Measurements from ENCODE around the gene CAMK2A.
A peak's percentile ranks its signal among the peaks of the same experiment; 100 is the strongest.

Gene CAMK2A

DNA sequence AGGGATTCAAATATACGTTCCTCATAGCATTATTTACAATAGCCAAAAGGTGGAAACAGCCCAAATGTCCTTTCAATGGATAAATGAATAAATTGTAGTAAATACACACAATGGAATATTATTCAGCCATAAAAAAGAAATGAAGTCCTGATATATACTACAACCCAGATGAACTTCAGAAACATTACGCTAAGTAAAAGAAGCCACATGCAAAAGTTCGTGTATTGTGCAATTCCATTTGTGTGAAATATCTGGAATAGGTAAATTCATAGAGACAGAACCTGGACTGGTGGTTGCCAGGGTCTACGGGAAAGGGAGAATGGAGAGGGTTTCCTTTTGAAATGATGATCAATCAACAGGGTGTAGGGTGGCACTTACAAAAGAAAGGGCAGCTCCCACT is 25.7 kb upstream of the CAMK2A start:
- Mint-ChIP-seq H3K4me1 (peaks cover 37% of the 10 kb centered on the region), H3K4me3 (no peak overlapping the region), H3K27me3 (ENCODE audit: low read depth) (peaks cover 3% of the 10 kb centered on the region), H3K27ac (no peak overlapping the region), H3K36me3 (ENCODE audit: low read depth) (no peaks in the 10 kb centered on the region), H3K9me3 (no peaks in the 10 kb centered on the region)
- TF ChIP-seq, protein P1, sequence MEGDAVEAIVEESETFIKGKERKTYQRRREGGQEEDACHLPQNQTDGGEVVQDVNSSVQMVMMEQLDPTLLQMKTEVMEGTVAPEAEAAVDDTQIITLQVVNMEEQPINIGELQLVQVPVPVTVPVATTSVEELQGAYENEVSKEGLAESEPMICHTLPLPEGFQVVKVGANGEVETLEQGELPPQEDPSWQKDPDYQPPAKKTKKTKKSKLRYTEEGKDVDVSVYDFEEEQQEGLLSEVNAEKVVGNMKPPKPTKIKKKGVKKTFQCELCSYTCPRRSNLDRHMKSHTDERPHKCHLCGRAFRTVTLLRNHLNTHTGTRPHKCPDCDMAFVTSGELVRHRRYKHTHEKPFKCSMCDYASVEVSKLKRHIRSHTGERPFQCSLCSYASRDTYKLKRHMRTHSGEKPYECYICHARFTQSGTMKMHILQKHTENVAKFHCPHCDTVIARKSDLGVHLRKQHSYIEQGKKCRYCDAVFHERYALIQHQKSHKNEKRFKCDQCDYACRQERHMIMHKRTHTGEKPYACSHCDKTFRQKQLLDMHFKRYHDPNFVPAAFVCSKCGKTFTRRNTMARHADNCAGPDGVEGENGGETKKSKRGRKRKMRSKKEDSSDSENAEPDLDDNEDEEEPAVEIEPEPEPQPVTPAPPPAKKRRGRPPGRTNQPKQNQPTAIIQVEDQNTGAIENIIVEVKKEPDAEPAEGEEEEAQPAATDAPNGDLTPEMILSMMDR (IDR thresholded peaks at IDR 0.05; ENCODE audit: unreplicated experiment in 3 of 3), result no peak

- Mint-ChIP-seq H3K4me3 (no peak overlapping the region), H3K27me3 (ENCODE audit: low read depth) (peaks cover 8% of the 10 kb centered on the region), H3K4me1 (peaks cover 37% of the 10 kb centered on the region), H3K36me3 (ENCODE audit: low read depth) (no peaks in the 10 kb centered on the region), H3K27ac (peak overlapping the region; percentile 10 to 40 (median 26)), H3K9me3 (no peaks in the 10 kb centered on the region)
- TF ChIP-seq, protein P1 (IDR thresholded peaks at IDR 0.05; ENCODE audit: unreplicated experiment in 3 of 3), result no peak
Measured at GRCh38 chr5:150313921-150314716, 24.5 kb upstream of the CAMK2A start.

GRCh38 chr5:150313501-150313900 is 23.9 kb upstream of the CAMK2A start:
- peaks cover 35% of the 10 kb centered on the region for H3K4me1 Mint-ChIP-seq
- no peak overlapping the region for H3K4me3 Mint-ChIP-seq
- no peaks in the 10 kb centered on the region for H3K36me3 Mint-ChIP-seq (ENCODE audit: low read depth)
- TF ChIP-seq, protein P1 (IDR thresholded peaks at IDR 0.05; ENCODE audit: unreplicated experiment in 3 of 3), result no peak
- peaks cover 10% of the 10 kb centered on the region for H3K27me3 Mint-ChIP-seq (ENCODE audit: low read depth)
- H3K27ac Mint-ChIP-seq, result peak overlapping the region in 2 of 3 experiments; percentile 10 to 26
- H3K9me3 Mint-ChIP-seq, result no peaks in the 10 kb centered on the region

DNA sequence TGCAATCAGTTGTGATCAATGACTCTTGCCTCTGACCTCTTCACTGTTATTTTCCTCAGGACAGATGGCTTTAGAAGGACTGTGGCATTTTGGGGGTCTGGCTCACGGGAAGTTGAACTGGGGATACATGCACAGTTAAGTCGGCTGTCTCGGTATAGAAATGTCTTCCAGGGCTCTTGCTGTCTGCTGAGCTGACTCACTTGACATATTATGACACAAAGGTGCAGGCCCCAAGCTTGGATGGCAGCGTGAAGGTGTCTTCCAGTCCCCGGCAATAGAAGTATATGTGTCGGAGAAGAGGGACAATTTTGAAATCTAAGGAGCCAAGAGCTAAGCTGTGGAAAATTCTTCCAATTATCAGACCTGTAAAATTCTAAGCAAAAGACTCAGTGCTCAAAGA is 22.9 kb upstream of the CAMK2A start:
- no peaks in the 10 kb centered on the region for H3K9me3 Mint-ChIP-seq
- H3K4me1 Mint-ChIP-seq, result peaks cover 35% of the 10 kb centered on the region
- no peaks in the 10 kb centered on the region for H3K36me3 Mint-ChIP-seq (ENCODE audit: low read depth)
- H3K27me3 Mint-ChIP-seq (ENCODE audit: low read depth), result peaks cover 10% of the 10 kb centered on the region
- H3K27ac Mint-ChIP-seq, result peak overlapping the region in 1 of 3 experiments; percentile 40
- TF ChIP-seq, protein P1 (IDR thresholded peaks at IDR 0.05; ENCODE audit: unreplicated experiment in 3 of 3), result no peak
- H3K4me3 Mint-ChIP-seq, result no peak overlapping the region

DNA sequence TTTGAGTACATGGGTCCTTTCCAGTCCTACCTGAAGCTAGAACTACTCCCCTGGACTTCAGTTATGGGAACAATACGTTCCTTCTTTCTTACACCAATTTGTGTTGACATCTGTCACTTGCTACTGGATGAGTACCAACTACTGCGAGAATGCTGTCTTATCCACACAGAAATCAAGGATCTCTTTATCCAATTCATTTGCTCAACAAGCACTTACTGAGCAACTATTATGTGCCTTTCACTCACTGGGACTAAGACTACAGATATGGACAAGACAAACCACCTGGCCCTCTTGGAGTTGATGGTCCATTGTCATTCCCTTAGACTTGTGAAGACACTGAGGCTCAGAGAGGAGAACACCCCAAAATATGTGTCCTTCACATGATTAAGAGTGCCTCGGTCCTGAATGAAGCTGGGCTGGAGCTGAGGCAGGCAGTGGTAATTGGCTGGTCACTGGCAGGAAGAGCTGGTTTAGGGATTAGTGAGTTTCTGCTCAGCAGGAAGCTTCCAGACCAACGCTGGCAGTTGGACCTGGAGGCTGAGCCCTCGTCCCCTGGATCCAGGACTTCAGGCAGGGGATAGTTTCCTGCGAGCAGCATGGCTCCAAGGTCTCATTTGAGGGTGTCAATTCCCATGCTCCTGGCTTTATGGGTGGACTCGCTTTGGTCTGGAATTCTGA is 21.6 kb upstream of the CAMK2A start:
- Mint-ChIP-seq H3K4me3 (no peak overlapping the region), H3K27ac (no peak overlapping the region), H3K36me3 (ENCODE audit: low read depth) (no peaks in the 10 kb centered on the region), H3K9me3 (no peaks in the 10 kb centered on the region), H3K27me3 (ENCODE audit: low read depth) (peaks cover 10% of the 10 kb centered on the region), H3K4me1 (peaks cover 44% of the 10 kb centered on the region)
- TF ChIP-seq, protein P1 (IDR thresholded peaks at IDR 0.05; ENCODE audit: unreplicated experiment in 3 of 3), result no peak

Measured in nephron (organoid).